Right lobe of liver (tissue), 4 donors: Measurements from ENCODE around the gene KLHL40.

ENCODE experiments used
- CTCF ChIP-seq, 4 donors: fragments of 200-600 bp in 3 of 4; fragments of 450-650 bp in 1 of 4; IDR thresholded peaks; one replicate each; pipeline versions ENCODE4 v1.5.1 to v1.8.0; 2016 to 2022; ENCODE audit warnings: antibody characterized with exemption in 4 of 4, mild to moderate bottlenecking in 2 of 4
- POLR2A ChIP-seq: fragments of 450-650 bp; IDR thresholded peaks from one replicate; pipeline ENCODE4 v1.6.1; 2017; ENCODE audit warnings: antibody characterized with exemption, mild to moderate bottlenecking
- donor health status: DM: no; HTN: no; CAD: no.
- donor health status: DM: no; HTN: no; CAD: no.
- donor health status: DM: no; HTN: yes; CAD: no.

- TF ChIP-seq CTCF (IDR thresholded peaks at IDR 0.05) = no peak
- TF ChIP-seq POLR2A = no peak
These were observed 50.7 kb downstream of the KLHL40 start for GRCh38 chr3:42736081-42736480.
